Measurements from ENCODE around the gene THTPA.

Gene THTPA

DNA sequence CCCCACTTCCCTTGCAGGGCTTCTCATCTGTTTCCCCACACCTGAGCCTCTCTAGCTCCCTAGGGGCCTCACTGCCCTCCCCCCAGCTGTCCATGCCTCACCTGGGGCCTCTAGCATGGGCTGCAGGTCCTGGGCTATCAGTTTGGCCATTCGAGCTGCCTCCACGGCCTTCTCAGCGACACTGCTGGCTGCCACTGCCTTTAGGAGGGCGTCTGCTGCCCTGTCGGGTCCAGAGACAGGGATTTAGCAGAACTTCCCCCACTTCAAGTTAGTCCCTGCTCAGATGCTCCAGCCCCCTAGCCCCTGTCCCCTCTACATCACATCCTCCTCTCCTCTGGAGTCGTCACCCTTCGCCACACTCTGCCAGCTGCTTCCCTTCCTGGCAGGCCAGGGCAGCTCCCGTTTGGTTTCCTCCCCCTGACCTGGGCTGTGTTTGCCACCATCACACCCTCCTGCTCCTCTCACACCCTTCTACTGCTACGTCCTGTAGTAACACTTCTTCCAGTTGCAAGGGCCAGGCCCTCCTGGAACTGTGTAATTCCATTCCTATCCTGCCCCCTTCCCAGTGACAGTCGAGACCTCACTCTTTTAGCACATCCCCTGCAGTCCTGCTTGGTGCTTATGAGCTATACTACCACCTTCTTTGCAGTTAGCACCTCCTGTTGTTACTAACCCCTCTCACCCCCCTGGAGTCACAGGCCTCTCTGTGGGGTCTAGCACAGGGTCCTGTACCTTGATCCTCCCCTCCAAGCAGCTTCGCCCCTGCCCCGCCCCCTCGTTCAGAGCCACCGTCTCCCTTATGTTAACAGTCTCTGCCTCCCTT is 15.8 kb downstream of the THTPA start:
- no peak for DNase-seq (ENCODE audit: low spot score)
- in situ Hi-C loops (cut with MboI; ENCODE audit: low sequenced_read_pairs, unreplicated experiment) = no loop called here
- TF ChIP-seq, protein P1, sequence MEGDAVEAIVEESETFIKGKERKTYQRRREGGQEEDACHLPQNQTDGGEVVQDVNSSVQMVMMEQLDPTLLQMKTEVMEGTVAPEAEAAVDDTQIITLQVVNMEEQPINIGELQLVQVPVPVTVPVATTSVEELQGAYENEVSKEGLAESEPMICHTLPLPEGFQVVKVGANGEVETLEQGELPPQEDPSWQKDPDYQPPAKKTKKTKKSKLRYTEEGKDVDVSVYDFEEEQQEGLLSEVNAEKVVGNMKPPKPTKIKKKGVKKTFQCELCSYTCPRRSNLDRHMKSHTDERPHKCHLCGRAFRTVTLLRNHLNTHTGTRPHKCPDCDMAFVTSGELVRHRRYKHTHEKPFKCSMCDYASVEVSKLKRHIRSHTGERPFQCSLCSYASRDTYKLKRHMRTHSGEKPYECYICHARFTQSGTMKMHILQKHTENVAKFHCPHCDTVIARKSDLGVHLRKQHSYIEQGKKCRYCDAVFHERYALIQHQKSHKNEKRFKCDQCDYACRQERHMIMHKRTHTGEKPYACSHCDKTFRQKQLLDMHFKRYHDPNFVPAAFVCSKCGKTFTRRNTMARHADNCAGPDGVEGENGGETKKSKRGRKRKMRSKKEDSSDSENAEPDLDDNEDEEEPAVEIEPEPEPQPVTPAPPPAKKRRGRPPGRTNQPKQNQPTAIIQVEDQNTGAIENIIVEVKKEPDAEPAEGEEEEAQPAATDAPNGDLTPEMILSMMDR (IDR thresholded peaks at IDR 0.05; ENCODE audit: borderline replicate concordance, control extremely low read depth, extremely low read depth, insufficient read depth, missing control alignments) = no peak

DNA sequence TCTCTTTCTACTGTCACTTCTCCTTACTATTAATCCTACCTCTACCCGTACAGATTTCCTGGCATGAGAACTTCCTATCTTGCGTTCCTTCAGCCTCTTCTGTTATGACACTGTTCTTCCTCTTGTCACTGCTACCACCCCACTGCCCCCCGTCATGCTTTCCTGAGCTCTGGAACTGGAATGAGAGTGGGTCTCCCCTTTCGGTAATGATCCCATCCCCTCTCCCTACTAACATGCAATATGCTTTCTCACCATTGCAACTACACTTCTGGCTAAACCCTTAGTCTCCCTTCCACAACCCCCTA is 16.4 kb downstream of the THTPA start:
- no peak for DNase-seq (ENCODE audit: low spot score)
- TF ChIP-seq, protein P1 (IDR thresholded peaks at IDR 0.05; ENCODE audit: borderline replicate concordance, control extremely low read depth, extremely low read depth, insufficient read depth, missing control alignments) = no peak
- in situ Hi-C loops (cut with MboI; ENCODE audit: low sequenced_read_pairs, unreplicated experiment) = no loop called here

DNA sequence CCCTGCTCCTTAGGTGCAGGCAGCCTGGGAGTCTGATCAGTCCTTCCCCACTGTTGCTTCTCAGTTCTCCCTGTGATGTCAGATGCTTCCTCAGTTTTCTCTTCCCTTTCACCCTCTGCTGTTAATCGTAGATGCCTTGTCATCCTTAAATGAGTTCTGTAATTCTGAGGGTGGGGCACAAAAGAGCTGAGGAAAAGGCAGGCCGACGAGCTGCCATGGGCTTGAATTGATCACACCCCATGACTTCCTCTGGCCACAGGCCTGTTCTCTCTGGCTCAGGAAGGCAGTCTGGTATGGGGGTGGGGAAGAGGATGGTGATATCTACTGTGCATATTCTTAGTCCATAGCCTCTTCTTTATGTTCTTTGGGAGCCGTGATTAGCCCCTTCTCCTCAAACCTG is 16.8 kb downstream of the THTPA start:
- no peak for DNase-seq (ENCODE audit: low spot score)
- TF ChIP-seq, protein P1 (IDR thresholded peaks at IDR 0.05; ENCODE audit: borderline replicate concordance, control extremely low read depth, extremely low read depth, insufficient read depth, missing control alignments) = no peak
- in situ Hi-C loops (cut with MboI; ENCODE audit: low sequenced_read_pairs, unreplicated experiment) = no loop called here

DNA sequence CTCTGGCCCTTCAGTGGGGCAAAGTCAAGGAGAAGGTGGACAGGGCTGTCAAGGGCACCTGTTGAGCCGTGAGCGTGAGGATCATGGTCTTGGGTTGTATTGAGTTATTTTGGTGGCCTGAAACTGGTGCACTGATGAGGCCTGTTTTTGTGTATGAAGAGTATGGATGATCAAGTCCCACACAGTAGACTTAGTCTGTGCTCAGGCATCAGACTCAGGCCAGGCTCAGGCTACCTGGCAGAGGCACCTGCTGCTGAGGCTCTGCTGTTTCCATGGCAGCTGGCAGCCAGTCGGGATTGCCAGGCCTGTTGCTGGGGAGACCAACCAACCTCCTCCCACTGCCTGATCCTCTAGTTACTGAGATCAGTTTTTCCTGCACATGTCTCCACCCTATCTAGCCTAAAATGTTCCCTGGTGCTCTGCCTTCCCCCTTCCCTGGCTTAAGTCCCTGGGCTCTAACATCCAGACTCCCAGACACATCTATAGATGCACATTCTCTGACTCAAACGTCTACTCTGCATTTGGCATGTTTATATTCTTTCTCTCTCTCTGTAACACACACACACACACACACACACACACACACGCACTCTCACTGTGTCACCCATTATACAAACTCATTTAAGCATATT is 17.4 kb downstream of the THTPA start:
- DNase-seq (ENCODE audit: low spot score) = no peak
- in situ Hi-C loops (cut with MboI; ENCODE audit: low sequenced_read_pairs, unreplicated experiment) = no loop called here
- TF ChIP-seq, protein P1 (IDR thresholded peaks at IDR 0.05; ENCODE audit: borderline replicate concordance, control extremely low read depth, extremely low read depth, insufficient read depth, missing control alignments) = no peak

DNA sequence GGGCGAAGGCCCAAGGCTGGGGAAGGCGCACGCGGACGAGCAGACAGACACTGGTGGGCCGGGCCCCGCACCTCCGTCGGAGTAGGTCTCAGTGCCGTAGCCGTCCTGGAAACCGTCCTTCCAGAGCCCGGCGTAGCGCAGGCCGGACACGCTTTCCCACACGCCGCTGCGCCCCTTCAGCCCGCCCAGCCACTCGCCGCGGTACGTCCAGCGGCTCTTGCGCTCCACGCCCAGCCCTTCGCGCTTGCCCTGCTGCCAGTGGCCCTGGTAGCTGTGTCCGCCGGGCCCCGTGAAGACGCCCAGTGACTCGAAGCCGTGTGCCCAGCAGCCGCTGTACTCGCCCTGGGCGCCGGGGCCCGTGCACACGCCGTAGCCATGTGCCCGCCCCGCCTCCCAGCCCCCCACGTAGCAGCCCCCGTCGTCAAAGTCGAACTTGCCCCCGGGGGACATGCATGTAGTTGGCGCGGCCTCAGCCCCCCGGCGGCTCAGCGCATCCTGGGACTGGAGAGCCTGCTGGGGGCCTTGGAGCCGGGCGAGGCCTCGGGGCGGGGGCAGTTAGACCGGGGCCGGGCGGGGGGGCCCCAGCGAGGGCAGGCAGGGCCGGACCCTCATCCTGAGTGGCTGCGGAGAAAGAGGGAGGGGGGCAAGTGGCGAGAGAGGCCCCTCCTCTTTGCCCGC is 21.1 kb downstream of the THTPA start:
- in situ Hi-C loops (cut with MboI; ENCODE audit: low sequenced_read_pairs, unreplicated experiment) = no loop called here
- TF ChIP-seq, protein P1 (IDR thresholded peaks at IDR 0.05; ENCODE audit: borderline replicate concordance, control extremely low read depth, extremely low read depth, insufficient read depth, missing control alignments) = no peak
- peak; percentile 63 for DNase-seq (ENCODE audit: low spot score)

DNA sequence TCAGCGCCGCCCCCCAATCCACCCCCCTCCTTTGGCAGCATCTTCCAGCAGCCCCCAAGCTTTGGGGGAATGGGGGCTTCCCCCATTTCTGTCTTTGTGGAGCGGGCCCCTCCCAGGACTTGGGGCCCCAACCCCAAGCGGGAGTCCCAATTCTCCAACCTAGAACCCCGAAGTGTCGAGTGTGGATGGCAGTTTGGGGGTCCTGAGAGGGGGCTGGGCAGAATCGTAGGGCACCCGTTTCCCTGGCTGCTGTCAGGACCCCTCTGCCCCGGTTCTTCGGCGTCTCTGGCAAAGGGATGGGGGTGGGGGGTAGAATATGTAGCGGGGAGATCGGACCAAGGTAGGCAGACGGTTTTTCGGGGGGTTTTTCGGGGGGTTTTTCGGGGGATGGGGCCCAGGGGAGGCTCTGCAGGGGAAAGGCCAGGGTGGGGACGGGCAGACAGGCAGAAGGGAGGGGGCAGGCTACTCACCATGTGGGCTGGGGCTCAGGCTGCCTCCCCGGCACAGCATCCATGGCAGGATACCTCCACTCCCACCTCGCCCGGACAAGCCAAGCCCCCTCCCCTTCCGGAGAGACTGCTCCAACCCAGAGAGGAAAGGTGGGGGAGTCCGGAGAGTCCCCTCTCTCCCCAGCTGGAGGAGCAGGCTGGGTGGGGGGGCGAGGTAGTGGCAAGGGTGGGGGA is 21.8 kb downstream of the THTPA start:
- TF ChIP-seq, protein P1 (IDR thresholded peaks at IDR 0.05; ENCODE audit: borderline replicate concordance, control extremely low read depth, extremely low read depth, insufficient read depth, missing control alignments) = no peak
- peak; percentile 72 for DNase-seq (ENCODE audit: low spot score)
- in situ Hi-C loops (cut with MboI; ENCODE audit: low sequenced_read_pairs, unreplicated experiment) = no loop called here

Data from GM13976 (cell line).